Stimulated activated CD4-positive, alpha-beta T cell treated with anti-CD3 and anti-CD28 coated beads, Interleukin-4, amount 100 ng/mL, for 48 hours (primary cell): ENCODE measurements around the gene MYCN.
A peak's percentile ranks its signal among the peaks of the same experiment; 100 is the strongest.

Experiments used
- DNase-seq, 2 donors: peaks; one replicate each; pipeline ENCODE4 v3.0.0-alpha.2; 2020; ENCODE audit warnings: low read depth in 2 of 2

The MYCN gene

DNA sequence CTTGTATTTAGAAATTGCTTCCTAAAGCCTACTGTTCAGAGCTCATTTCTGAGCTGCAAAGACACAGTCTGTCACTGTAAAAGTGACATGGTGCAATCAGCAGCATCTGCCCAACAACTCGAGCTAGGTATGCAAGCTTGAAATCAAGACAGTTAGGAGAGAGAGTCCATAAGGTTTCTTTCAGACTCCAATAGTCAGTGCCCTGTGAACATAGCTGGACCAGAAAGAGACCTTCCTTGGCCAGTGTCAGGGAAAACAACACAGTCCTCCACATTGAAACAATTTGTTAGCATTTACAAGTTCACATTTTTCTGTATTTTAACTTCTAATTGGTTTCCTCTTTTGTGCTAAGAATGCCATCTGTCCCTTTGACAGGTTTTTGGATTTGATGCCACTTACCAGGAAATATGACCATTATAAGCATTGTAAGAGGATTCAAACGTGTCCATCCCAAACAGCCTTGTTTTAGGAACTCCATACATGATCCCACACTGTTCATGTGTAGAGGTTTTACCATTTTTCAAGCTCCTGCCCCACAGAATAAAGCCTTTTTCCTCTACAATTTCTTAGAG, 8.9 kb upstream of the MYCN start:
- no peak for DNase-seq

DNA sequence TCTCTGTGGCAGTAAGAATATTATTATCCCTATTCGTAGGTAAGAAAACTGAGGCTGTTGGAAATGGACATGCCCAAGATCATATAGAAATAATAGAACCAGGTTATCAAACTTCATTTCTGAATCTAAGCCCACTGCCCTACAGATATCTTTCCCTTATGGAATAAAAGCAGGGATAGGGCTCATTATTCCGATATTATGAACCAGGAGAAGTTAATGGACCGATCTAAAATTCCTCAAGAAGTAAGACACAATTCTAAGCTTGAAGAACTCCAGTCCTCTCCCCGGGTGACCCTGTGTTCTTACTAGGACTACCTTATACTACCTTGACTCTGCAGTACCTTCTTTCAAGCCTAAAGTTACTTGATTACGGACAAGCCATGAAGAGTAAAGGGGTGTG, 8.4 kb upstream of the MYCN start:
- DNase-seq: no peak

DNA sequence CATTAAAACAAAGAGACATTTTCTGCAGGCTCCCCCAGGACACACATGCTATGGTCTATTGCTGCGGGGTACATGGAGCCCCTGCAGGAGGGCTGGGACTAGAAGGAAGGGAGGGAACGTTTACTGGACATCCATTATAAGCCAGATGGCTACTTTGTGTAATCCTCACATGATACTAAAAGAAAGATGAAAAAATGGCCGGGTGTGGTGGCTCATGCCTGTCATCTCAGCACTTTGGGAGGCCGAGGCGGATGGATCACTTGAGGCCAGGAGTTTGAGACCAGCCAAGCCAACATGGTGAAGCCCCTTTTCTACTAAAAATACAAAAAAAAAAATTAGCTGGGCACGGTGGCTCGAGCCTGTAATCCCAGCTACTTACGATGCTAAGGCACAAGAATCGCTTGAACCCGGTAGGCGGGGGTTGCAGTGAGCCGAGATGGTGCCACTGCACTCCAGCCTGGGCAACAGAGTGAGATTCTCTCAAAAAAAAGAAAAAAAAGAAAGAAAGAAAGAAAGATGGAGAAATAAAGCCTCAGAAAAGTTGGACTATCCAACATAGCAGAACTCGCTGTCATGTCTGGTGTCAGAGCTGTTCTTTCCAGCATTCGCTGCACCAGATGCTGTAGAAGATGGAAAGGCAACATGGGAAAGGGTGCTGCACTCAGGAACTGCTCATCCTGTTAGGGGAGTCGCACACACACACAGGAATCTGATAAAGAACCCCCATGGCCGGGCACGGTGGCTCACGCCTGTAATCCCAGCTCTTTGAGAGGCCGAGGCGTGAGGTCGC, 7.8 kb upstream of the MYCN start:
- DNase-seq: no peak

DNA sequence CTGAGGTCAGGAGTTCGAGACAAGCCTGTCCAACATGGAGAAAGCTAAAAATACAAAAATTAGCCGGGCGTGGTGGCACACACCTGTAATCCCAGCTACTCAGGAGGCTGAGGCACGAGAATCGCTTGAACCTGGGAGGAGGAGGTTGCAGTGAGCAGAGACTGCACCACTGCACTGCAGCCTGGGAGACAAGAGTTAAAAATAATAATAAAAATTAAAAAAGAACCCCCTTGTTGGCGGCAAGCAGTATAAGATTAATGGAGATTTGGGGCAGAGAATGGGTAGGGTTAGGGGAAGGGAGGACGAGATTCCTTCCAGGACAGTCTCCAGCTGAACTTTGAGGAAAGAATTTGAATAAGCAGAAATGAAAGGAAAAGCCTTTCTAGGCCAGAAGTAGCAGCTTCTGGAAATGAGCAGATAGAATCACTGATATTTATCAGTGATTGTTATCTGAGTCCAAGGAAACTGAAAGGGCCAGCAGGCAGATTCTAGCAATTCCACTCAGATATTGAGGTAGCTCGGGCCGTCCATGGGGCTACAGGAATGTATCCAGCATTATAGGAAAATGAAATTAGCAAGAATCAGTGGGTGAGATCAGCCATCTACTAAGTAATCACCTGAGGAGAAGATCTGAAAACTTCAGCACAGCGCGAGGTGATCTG, 7.0 kb upstream of the MYCN start:
- no peak for DNase-seq

DNA sequence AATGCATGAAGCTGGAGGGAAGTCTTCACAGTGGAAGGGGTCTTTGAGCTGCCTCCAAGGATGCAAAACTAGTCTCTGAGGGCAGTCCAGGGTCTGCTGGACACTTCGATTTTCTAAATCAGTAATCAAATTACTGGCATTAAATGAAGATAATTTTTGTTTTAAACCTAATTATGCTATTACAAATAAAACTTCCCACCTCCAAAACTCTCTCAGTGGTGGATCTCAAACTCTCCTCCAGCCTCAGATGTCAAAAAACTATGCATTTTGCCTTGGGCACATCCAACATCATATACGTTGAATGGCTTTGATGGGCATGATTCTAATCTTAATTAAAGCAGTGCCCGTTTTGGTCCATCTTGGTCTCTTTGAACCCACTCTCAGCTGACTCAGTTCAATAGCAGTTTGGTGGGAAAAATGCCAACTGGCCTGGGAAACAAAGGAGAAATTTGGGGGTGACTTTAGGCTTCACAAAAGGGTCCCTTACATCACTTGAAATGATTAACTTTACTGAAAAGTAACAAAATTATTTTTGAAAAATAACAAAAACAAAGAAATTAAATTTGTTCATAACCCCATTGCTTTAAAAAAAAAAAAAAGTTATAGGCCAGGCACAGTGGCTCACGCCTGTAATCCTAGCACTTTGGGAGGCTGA, 5.9 kb upstream of the MYCN start:
- DNase-seq: no peak

DNA sequence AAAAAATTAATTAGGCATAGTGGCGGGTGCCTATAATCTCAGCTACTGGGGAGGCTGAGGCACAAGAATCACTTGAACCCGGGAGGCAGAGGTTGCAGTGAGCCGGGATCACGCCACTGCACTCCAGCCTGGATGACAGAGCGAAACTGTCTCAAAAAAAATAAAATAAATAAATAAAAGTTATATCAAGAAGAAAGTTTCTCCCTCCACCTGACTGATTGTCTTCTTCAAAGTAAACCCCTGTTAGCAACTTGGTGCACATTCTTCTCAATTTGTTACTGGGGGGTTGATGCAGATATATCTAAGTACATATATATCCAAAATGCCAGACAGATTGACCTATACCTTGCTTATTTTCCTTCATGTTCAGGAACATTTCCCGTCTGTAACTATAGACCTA, 5.2 kb upstream of the MYCN start:
- DNase-seq: no peak

DNA sequence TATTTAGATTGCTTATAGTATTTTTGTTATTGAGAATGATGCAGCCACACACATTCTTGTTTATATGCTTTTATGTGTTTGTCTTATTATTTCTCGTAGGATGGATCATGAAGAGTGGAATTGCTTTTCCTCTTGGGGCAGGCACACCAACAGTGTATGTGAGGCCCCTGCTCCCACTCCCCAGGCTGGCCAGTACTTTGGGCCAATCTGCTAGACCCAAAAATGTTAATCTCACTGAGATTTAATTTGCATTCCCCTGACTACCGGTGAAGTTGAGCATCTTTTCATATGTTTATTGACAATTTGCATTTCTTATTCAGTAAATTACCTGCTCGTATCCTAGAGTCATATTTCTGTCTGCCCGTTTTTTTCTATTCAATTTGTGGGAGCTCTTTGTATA, 4.7 kb upstream of the MYCN start:
- DNase-seq: no peak

DNA sequence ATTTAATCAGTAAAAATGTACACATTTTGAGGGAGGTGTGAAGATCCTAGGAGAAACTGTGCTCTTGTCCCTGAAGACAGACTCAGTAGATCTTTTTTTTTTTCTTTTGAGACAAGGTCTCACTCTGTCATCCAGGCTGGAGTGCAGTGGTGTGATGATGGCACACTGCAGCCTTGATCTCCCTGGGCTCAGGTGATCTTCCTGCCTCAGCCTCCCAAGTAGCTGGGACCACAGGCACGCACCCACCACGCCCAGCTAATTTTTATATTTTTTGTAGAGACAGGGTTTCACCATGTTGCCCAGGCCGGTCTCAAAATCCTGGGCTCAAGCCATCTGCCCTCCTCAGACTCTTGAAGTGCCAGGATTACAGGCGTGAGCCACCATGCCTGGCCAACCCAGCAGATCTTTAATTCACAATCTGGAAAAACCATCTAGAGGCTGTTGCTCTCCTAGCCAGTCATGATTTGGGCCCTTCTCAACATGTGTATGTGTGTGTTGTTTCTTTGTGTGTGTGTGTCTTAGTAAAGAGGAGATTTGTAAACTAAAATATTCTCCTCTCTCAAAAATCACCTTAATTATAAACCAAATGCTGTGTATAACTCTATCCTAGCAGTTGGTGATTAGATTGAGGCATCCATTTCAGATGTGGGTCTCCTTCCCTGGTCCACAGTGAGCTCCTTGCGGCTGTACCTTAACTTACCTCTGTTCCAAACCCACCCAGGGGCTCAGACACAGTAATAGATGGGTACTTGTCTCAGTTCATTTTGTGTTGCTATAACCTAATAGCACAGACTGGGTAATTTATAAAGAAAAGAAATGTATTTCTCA, 3.9 kb upstream of the MYCN start:
- DNase-seq: no peak

DNA sequence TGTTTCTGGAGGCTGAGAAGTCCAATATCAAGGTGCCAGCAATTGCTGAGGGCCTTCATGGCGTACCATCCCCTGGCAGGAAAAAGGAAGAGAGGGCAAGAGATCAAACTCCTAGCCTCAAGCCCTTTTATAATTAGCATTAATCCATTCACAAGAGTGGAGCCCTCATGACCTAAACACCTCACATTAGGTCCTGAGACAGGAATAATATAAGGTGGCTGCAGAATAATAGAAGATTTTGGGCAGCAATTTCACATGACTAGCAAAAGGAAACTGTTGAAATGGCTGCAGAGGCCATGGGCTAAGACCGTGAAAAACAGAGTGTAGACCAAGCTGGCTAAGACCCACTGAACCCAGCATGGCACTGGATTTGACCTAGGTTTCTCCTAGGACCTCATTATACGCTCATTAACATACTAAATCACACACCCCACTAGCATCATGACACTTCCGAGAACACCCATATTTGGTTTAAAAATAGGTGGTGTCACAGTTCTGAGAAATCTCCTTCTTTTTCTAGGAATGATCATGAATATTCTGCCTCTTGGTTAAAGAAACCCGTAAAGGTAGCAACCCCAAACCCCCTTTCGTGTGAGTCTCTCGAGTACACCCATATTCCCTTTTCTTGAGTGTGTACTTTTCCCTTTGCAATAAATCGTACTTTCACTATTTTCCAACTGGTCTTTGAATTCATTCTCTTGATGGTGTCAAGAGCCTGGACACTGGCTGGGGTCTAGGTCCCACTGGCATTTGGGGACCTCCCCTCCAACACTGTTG, 3.1 kb upstream of the MYCN start:
- DNase-seq: no peak

DNA sequence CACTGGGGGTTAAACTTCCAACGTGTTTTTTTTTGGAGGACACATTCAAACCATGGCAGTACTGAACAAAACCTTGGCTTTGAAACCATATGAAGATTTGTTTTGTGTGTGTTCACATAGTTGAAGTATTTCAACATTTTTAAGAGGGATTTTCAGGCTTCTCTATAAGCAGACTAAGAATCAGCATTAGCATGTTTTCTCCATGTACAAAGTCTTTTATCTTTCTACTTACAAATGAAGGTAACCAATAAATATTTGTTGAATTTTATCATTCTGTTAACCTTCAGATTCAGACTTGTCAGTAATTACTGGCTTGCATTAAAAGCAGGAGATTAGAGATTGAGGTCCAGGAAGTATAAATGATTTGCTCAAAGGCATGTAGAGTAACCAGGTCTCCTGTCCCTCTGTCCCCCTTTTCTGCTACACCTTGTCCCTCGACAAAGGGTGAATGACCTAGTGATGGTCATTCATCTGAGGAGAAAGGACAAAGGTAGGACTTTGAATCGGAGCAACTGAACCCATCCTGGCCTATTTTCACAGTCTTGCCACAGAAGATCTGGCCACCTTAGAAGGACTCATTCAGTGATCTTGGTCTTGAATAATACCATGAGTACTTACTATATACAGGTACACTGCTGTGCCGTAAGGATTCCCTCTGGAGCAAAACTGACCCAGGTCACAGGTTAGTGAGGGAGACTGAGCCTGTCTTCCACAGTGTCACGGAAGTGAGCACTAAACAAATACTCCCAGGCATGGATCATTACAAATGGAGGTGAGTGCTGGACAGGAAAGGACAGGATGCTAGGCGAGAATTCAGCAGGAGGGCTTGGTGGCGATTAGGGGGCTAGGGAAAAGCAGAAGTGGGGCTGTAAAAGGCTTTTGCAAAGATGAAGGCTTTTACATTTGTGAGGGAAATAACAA, 2.2 kb upstream of the MYCN start:
- no peak for DNase-seq

DNA sequence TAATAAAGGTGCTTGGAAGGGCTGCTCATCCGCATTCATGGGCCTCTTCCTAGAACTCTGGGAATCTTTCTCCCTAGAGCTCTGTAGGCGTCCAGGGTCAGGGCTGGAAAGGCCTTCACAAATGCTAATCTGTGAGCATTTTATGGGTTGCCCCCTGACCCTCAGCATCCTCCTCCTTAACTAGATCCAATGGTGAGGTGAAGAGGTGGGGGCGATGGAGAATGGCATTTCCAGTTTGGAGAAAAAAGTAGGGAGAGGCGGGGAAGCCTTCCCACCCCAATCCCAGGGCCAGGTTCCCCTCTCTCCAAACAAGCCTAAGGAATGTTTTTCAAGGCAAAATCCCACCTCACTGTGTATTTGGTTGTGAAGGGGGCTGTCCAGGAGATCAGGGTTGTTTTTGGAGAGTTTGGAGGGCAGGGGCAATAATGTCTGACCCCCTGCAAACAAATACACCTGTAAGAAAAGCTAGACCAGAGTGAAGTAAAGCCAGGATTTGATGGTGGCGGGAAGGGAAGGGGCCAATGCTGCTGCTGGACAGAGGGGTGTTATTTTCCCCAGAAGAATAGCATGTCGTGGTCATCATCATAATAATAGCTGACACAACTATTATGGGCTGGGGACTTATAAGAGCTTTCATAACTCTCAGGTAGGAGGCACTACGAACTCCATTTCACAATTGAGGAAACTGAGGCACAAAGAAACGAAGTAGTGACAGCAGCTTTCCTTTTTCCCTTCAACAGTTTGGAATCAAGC, 1.4 kb upstream of the MYCN start:
- DNase-seq: no peak

DNA sequence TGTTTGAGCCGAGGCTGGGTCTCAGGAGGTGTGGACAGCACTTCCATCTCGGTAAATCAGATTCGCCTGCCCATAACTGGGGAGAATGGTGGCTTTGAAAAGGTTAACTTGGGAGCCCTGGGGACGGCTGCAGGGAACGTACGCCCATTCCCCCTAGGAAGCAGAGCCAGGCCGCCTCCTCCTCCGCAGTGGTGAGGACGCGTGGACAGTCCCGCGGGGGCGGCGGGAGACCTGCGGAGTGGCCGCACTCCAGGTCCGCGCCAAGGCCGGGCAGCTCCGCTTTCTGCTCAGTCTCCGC, 845 bp upstream of the MYCN start:
- peak in 1 of 2 donors; percentile 47 for DNase-seq

DNA sequence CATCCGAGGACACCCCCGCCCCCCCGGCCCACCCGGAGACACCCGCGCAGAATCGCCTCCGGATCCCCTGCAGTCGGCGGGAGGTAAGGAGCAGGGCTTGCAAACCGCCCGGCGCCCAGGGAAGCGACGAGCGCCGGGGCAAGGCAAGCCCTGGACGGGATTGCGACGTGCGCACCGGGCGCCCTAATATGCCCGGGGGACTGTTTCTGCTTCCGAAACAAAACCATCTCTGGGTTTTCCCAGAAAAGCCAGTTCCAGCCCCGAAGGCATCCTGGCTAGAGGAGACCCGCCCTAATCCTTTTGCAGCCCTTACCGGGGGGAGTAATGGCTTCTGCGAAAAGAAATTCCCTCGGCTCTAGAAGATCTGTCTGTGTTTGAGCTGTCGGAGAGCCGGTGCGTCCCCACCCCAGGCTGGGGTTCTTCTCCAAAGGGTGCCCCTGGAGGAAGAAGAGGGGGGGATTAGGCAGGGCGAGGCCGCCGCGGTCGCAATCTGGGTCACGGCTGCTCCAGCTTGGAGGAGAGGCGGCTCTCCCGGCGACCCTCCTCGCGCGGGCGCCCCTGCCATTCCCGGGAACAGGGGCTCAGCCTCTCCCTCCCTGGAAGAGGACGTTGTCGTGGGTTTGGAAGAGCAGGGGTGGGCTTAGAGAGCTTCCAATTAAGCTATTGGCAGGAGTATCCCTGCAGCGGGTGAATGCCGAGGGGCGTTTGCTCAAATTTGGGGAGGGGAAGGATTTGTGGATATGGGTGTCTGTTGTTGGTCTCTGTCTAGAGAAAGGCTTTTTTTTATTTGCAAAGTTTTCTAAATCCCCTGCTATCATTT, 521 bp downstream of the MYCN start:
- no peak for DNase-seq

DNA sequence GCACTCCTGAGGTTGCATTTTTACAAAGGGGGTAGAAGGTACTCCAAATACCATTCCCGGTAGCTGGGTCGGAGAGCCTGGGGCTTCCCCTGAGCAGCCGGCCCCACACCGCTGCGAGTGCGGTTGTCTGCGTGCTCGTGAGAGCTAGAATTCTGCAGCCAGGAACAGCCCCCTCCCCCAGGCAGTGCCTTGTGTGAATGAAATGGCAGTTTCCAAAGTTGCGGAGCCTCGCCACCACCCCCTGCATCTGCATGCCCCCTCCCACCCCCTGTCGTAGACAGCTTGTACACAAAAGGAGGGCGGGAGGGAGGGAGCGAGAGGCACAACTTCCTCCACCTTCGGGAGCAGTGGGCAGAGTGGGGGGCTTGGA, 1.1 kb downstream of the MYCN start:
- DNase-seq: no peak

DNA sequence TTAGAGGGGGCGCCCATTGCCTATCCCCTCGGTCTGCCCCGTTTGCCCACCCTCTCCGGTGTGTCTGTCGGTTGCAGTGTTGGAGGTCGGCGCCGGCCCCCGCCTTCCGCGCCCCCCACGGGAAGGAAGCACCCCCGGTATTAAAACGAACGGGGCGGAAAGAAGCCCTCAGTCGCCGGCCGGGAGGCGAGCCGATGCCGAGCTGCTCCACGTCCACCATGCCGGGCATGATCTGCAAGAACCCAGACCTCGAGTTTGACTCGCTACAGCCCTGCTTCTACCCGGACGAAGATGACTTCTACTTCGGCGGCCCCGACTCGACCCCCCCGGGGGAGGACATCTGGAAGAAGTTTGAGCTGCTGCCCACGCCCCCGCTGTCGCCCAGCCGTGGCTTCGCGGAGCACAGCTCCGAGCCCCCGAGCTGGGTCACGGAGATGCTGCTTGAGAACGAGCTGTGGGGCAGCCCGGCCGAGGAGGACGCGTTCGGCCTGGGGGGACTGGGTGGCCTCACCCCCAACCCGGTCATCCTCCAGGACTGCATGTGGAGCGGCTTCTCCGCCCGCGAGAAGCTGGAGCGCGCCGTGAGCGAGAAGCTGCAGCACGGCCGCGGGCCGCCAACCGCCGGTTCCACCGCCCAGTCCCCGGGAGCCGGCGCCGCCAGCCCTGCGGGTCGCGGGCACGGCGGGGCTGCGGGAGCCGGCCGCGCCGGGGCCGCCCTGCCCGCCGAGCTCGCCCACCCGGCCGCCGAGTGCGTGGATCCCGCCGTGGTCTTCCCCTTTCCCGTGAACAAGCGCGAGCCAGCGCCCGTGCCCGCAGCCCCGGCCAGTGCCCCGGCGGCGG, 1.7 kb downstream of the MYCN start:
- DNase-seq: no peak

DNA sequence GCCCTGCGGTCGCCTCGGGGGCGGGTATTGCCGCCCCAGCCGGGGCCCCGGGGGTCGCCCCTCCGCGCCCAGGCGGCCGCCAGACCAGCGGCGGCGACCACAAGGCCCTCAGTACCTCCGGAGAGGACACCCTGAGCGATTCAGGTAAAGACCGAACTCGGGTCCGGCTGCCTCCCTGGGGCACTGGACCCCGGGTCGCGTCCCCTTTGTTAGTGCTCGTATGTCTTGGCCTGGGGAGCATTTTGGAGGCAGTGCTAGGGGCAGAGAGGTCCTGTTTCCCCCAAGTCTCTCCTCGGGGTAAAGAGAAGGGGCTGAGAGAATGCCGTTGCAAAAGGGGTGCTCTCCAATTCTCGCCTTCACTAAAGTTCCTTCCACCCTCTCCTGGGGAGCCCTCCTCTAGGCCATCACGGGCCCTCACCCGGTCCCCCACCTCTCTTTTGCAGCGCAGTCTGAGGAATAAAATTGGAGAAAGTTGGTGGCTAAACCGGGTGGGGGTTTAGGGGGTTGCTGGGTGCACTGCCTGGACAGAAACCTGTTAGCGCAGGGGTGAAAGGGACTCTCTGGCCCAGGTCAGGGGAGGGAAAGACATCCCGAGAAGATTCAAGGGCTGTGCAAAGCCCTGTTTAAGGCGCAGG, 2.5 kb downstream of the MYCN start:
- no peak for DNase-seq
